SK-N-SH (cell line): ENCODE measurements around the gene DFFB. TPM values are rescaled to one million over a fixed set of nuclear protein-coding genes. Genes with fewer than 3 reads are reported as not detected.

Source experiments
- CTCF ChIA-PET: fragments of 300-600, 350-600 bp; formaldehyde crosslinking; extraction: SDS; loops from one replicate; lab custom pipeline; 2021; lab: Yijun Ruan, JAX
- POLR2A ChIA-PET: fragments of 350-600 bp; sonication (Branson Sonifier 250); formaldehyde crosslinking; extraction: SDS; loops from one replicate; lab custom pipeline; 2020; ENCODE audit warnings: antibody characterized with exemption, inconsistent platforms; lab: Yijun Ruan, JAX
- DNase-seq: peaks from one replicate; pipeline ENCODE4 v3.0.0; 2012
- H2AFZ ChIP-seq: fragments of 200-600 bp; sonication (generic); 2 replicates; pipeline ENCODE4 v1.8.1; 2016; ENCODE audit warnings: antibody characterized with exemption, mild to moderate bottlenecking, low read depth
- H3F3A ChIP-seq: fragments of 200-600 bp; sonication (generic); replicated peaks from 2 replicates; pipeline ENCODE3; 2016; ENCODE audit warnings: antibody characterized with exemption, mild to moderate bottlenecking; ENCODE audit not compliant: insufficient read depth
- H3K27ac ChIP-seq, 2 experiments: fragments of 200-500 bp in 1 of 2; fragments of 200-600 bp in 1 of 2; sonication (Bioruptor generic) in 1 of 2; sonication (generic), shearing (Covaris generic) in 1 of 2; 2 replicates each; pipeline versions ENCODE4 v1.5.1 to v1.6.1; 2014 to 2016; ENCODE audit warnings: low read depth in 2 of 2, inconsistent platforms in 1 of 2, low read length in 1 of 2, mild to moderate bottlenecking in 1 of 2, mixed read lengths in 1 of 2
- H3K27me3 ChIP-seq: fragments of 200-600 bp; sonication (generic), shearing (Covaris generic); 2 replicates; pipeline ENCODE4 v1.6.1; 2016; ENCODE audit warnings: mixed run types; ENCODE audit not compliant: insufficient read depth
- H3K36me3 ChIP-seq, 2 experiments: fragments of 200-500 bp in 1 of 2; fragments of 200-600 bp in 1 of 2; sonication (Bioruptor generic) in 1 of 2; sonication (generic) in 1 of 2; replicated peaks in 1 of 2; 2 replicates each; pipeline versions ENCODE3 to v1.5.1; 2014 to 2016; ENCODE audit warnings: low read length in 1 of 2, mild to moderate bottlenecking in 1 of 2; ENCODE audit not compliant: insufficient read depth in 2 of 2, control insufficient read depth in 1 of 2
- H3K4me1 ChIP-seq, 2 experiments: fragments of 200-500 bp in 1 of 2; fragments of 200-600 bp in 1 of 2; sonication (Bioruptor generic) in 1 of 2; sonication (generic), shearing (Covaris generic) in 1 of 2; 2 replicates each; pipeline versions ENCODE4 v1.5.1 to v1.6.1; 2014 to 2016; ENCODE audit warnings: low read depth in 1 of 2, low read length in 1 of 2, mixed run types in 1 of 2; ENCODE audit not compliant: insufficient read depth in 2 of 2, control insufficient read depth in 1 of 2
- H3K4me2 ChIP-seq: fragments of 200-600 bp; sonication (generic), shearing (Covaris generic); 2 replicates; pipeline ENCODE4 v1.6.1; 2017; ENCODE audit warnings: mixed run types
- H3K4me3 ChIP-seq, 2 experiments: fragments of 200-500 bp in 1 of 2; fragments of 200-600 bp in 1 of 2; sonication (Bioruptor generic) in 1 of 2; sonication (generic), shearing (Covaris generic) in 1 of 2; 2 replicates each; pipeline versions ENCODE4 v1.5.1 to v1.8.1; 2014 to 2016; ENCODE audit warnings: low read depth in 2 of 2, inconsistent platforms in 1 of 2, low read length in 1 of 2, mild to moderate bottlenecking in 1 of 2, mixed read lengths in 1 of 2, moderate library complexity in 1 of 2
- H3K79me2 ChIP-seq: fragments of 200-600 bp; sonication (generic); 2 replicates; pipeline ENCODE4 v1.8.1; 2017; ENCODE audit warnings: mild to moderate bottlenecking; ENCODE audit not compliant: insufficient read depth
- H3K9ac ChIP-seq: fragments of 200-600 bp; sonication (generic); 2 replicates; pipeline ENCODE4 v1.6.1; 2017; ENCODE audit warnings: mixed run types
- H3K9me2 ChIP-seq: fragments of 200-600 bp; sonication (generic); 2 replicates; pipeline ENCODE4 v1.6.1; 2017; ENCODE audit warnings: mixed run types
- H3K9me3 ChIP-seq: fragments of 200-600 bp; sonication (generic); 2 replicates; pipeline ENCODE4 v1.6.1; 2017; ENCODE audit warnings: mixed run types, mild to moderate bottlenecking, moderate library complexity
- H4K20me1 ChIP-seq: fragments of 200-600 bp; sonication (generic); 2 replicates; pipeline ENCODE4 v1.6.1; 2017; ENCODE audit warnings: mild to moderate bottlenecking, mixed run types; ENCODE audit not compliant: insufficient read depth
- FOSL2 ChIP-seq: IDR thresholded peaks from 2 replicates; pipeline ENCODE4 v1.4.0; 2012; ENCODE audit warnings: low read depth, mild to moderate bottlenecking, moderate library complexity, borderline replicate concordance
- NFIC ChIP-seq: IDR thresholded peaks from 2 replicates; pipeline ENCODE4 v1.4.0; 2012; ENCODE audit warnings: borderline replicate concordance
- NRF1 ChIP-seq: IDR thresholded peaks from 2 replicates; pipeline ENCODE4 v1.6.1; 2012; ENCODE audit warnings: low read depth, mild to moderate bottlenecking, low read length
- RXRA ChIP-seq: IDR thresholded peaks from 2 replicates; pipeline ENCODE4 v1.4.0; 2012; ENCODE audit warnings: low read depth, mild to moderate bottlenecking, borderline replicate concordance
- WGBS: methylation state at CpG from one replicate; pipeline ENCODE4 v1.1.6; 2017; ENCODE audit warnings: low lambda C conversion rate; 5-methylcytosine and 5-hydroxymethylcytosine counted together
- polyA plus RNA-seq, 3 experiments: library from polyadenylated mRNA; depleted of rRNA; stranded (reverse); fragments of >200 nt; gene quantifications; 2 replicates each; pipeline ENCODE4 v1.2.3, GENCODE V29; 2012
- TF ChIP-seq, protein P1 (sequence below): IDR thresholded peaks from 2 replicates; pipeline ENCODE4 v1.6.1; 2012; ENCODE audit warnings: mild to moderate bottlenecking, low read depth, low read length, moderate library complexity
- TF ChIP-seq, protein P2 (sequence below): fragments of 150-350 bp; IDR thresholded peaks from 2 replicates; pipeline ENCODE4 v1.6.1; 2016; ENCODE audit warnings: mild to moderate bottlenecking, low read depth, low read length
- TF ChIP-seq, protein P3 (sequence below): IDR thresholded peaks from 2 replicates; pipeline ENCODE4; 2012

The DFFB gene
- polyA plus RNA-seq, 1 of the 3 experiments (the other 2 are of a cell fraction), result 8.2 TPM

DNA sequence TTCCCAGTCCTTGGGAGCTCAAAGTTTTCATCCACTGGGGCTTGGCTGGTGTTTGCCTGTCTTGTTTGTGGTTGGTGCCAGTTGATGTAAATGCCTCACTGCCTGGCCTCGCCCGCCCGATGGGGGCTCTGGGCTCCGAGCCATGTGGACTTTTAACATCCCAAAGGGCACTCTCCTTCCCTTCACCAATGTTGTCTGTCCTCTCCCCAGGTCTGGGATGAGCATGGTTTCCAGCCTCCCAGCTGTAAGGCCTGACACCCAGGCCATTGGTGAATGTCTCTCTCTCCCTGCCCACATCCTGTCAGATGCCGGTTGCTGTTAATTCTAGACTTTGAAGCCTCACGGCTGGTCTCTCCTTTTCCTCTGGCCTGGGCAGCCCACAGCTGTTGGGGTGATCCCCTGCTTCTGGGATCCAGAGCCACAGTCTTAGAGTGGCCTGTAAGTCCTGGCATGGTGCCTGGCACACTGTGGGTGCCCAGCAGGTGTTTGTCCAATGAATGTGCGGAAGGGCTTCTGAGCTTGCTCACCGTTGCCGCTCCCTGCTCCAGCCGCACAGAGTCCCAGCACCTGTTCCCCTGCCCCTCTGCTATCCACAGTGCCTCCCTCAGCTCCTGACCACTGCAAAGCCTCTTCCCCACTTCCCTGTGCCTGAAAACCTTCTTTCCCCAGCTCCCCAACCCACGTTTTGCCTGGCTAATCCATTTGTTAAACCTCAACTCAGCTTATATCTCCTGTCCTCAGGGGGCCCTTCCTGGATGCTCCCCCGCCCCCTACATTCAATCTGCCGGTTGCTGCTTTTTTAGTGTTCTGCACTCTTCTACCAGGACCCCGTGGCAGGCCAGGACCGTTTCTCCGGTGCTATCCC is 46.1 kb downstream of the DFFB start:
- no peak overlapping the region for H3K9ac ChIP-seq
- no peaks in the 10 kb centered on the region for H3K9me3 ChIP-seq
- peaks cover 0 to 18% of the 10 kb centered on the region in 2 experiments; a peak in 1 of 4 replicates for H3K4me1 ChIP-seq
- H3K27ac ChIP-seq, result no peak overlapping the region; a peak in 1 of 4 replicates
- no peaks in the 10 kb centered on the region for H3K9me2 ChIP-seq
- no peaks in the 10 kb centered on the region for H3F3A ChIP-seq
- H4K20me1 ChIP-seq, result no peaks in the 10 kb centered on the region
- H3K27me3 ChIP-seq, result no peaks in the 10 kb centered on the region
- POLR2A ChIA-PET, result no interaction called here
- no peak for TF ChIP-seq RXRA
- TF ChIP-seq, protein P1, sequence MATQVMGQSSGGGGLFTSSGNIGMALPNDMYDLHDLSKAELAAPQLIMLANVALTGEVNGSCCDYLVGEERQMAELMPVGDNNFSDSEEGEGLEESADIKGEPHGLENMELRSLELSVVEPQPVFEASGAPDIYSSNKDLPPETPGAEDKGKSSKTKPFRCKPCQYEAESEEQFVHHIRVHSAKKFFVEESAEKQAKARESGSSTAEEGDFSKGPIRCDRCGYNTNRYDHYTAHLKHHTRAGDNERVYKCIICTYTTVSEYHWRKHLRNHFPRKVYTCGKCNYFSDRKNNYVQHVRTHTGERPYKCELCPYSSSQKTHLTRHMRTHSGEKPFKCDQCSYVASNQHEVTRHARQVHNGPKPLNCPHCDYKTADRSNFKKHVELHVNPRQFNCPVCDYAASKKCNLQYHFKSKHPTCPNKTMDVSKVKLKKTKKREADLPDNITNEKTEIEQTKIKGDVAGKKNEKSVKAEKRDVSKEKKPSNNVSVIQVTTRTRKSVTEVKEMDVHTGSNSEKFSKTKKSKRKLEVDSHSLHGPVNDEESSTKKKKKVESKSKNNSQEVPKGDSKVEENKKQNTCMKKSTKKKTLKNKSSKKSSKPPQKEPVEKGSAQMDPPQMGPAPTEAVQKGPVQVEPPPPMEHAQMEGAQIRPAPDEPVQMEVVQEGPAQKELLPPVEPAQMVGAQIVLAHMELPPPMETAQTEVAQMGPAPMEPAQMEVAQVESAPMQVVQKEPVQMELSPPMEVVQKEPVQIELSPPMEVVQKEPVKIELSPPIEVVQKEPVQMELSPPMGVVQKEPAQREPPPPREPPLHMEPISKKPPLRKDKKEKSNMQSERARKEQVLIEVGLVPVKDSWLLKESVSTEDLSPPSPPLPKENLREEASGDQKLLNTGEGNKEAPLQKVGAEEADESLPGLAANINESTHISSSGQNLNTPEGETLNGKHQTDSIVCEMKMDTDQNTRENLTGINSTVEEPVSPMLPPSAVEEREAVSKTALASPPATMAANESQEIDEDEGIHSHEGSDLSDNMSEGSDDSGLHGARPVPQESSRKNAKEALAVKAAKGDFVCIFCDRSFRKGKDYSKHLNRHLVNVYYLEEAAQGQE, result no peak
- TF ChIP-seq, protein P2, sequence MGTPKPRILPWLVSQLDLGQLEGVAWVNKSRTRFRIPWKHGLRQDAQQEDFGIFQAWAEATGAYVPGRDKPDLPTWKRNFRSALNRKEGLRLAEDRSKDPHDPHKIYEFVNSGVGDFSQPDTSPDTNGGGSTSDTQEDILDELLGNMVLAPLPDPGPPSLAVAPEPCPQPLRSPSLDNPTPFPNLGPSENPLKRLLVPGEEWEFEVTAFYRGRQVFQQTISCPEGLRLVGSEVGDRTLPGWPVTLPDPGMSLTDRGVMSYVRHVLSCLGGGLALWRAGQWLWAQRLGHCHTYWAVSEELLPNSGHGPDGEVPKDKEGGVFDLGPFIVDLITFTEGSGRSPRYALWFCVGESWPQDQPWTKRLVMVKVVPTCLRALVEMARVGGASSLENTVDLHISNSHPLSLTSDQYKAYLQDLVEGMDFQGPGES, result no peak
- no peak for TF ChIP-seq NRF1
- TF ChIP-seq, protein P3, sequence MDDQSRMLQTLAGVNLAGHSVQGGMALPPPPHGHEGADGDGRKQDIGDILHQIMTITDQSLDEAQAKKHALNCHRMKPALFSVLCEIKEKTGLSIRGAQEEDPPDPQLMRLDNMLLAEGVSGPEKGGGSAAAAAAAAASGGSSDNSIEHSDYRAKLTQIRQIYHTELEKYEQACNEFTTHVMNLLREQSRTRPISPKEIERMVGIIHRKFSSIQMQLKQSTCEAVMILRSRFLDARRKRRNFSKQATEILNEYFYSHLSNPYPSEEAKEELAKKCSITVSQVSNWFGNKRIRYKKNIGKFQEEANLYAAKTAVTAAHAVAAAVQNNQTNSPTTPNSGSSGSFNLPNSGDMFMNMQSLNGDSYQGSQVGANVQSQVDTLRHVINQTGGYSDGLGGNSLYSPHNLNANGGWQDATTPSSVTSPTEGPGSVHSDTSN, result no peak
- no peak for DNase-seq
- no peak overlapping the region for H3K4me3 ChIP-seq
- H3K79me2 ChIP-seq, result peaks cover 16% of the 10 kb centered on the region
- CTCF ChIA-PET, result interaction anchor here (1.0 to 1.7 kb wide), 4 partner anchors 8 to 450 kb away, joined by 3 to 5 read pairs (median 3); no protein-coding TSS in a partner anchor
- H2AFZ ChIP-seq, result no peak overlapping the region
- peaks cover 0 to 7% of the 10 kb centered on the region in 2 experiments for H3K36me3 ChIP-seq
- no peak overlapping the region for H3K4me2 ChIP-seq
- 79% methylated on average over 14 of the region's 16 CpGs for WGBS

DNA sequence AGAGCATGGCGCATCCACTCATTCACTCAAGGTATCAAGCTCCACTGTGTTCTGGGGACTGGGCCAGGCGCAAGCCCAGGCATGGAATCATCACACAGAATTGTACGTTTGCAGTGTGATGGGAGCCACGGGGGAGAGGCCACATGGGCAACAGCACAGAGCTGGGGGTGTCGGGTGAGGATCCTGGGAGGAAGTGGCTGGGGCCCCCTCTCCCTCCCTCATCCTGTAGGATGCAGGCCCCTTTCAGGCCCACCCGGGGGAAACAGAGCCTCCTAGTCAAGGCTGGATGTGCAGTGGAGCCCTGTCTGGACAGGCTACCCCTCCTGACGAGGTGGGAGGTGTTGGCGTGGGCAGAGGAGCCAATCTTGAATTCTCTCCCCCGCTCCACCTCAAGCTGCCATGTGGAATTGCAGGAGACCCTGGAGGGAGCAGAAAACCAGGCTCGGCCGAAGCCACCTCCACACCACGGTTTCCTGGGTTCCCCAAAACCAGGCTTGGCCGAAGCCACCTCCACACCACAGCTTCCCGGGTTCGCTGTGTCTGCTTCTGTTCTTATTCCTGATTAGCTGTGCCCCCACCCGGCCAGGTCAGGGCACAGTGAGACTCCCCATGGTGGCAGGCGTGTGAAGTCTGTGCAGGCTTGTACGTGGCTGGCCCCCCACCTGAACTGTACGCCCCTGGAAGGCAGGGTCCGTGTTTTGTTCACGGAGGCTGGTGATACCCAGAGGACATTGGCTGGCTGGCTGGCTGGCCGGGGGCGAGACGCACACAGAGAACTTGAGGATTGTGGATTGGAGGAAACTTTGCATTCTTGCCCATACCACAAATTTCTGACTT is 46.9 kb downstream of the DFFB start:
- H3K79me2 ChIP-seq, result peaks cover 8% of the 10 kb centered on the region
- no peak overlapping the region for H3K4me3 ChIP-seq
- CTCF ChIA-PET, result interaction anchor here (1.0 to 1.1 kb wide), 2 partner anchors 43 to 451 kb away, joined by 3 read pairs; no protein-coding TSS in a partner anchor
- no peak overlapping the region for H3K4me2 ChIP-seq
- peaks cover 0 to 16% of the 10 kb centered on the region in 2 experiments; a peak in 1 of 4 replicates for H3K4me1 ChIP-seq
- no peaks in the 10 kb centered on the region for H3K9me3 ChIP-seq
- H3K36me3 ChIP-seq, result no peaks in the 10 kb centered on the region
- no peaks in the 10 kb centered on the region for H3F3A ChIP-seq
- DNase-seq, result no peak
- H3K9me2 ChIP-seq, result no peaks in the 10 kb centered on the region
- 67% methylated on average over 13 of the region's 24 CpGs for WGBS
- H4K20me1 ChIP-seq, result no peaks in the 10 kb centered on the region
- TF ChIP-seq NFIC (no peak), FOSL2 (no peak)
- TF ChIP-seq, all 33 proteins: peak for 0
- POLR2A ChIA-PET, result no interaction called here
- Histone ChIP-seq H2AFZ (no peak overlapping the region), H3K9ac (no peak overlapping the region), H3K27me3 (no peaks in the 10 kb centered on the region), H3K27ac (no peak overlapping the region)
